Mesothelial cell of epicardium (in vitro differentiated cells): ENCODE measurements around the gene CCL27. TPM values are rescaled to one million over a fixed set of nuclear protein-coding genes. Genes with fewer than 3 reads are reported as not detected.

ENCODE experiments used
- DNase-seq, 2 experiments: peaks; one replicate each; pipeline ENCODE4 v3.0.0; 2021; ENCODE audit warnings: low spot score in 2 of 2; ENCODE audit not compliant: unreplicated experiment in 2 of 2
- H3K27ac Mint-ChIP-seq: 2 replicates; pipeline ENCODE4 v1.8.0; 2021; ENCODE audit warnings: mixed read lengths
- H3K27me3 Mint-ChIP-seq: 2 replicates; pipeline ENCODE4 v1.8.0; 2021; ENCODE audit warnings: low read depth, mixed read lengths
- H3K36me3 Mint-ChIP-seq: 2 replicates; pipeline ENCODE4 v1.8.0; 2021; ENCODE audit warnings: mixed read lengths
- H3K4me1 Mint-ChIP-seq: 2 replicates; pipeline ENCODE4 v1.8.0; 2021; ENCODE audit warnings: mixed read lengths
- H3K4me3 Mint-ChIP-seq: 2 replicates; pipeline ENCODE4 v1.8.0; 2021; ENCODE audit warnings: mild to moderate bottlenecking, moderate library complexity, mixed read lengths
- H3K9me3 Mint-ChIP-seq: 2 replicates; pipeline ENCODE4 v1.8.0; 2021; ENCODE audit warnings: mixed read lengths
- CTCF ChIP-seq: fragments of 200-600 bp; sonication (generic); IDR thresholded peaks from one replicate; pipeline ENCODE4 v1.5.0; 2021; ENCODE audit warnings: antibody characterized with exemption; ENCODE audit not compliant: unreplicated experiment
- total RNA-seq: library from RNA; stranded (reverse); gene quantifications from 3 replicates; pipeline ENCODE4 v1.2.1, GENCODE V29; 2021

Gene CCL27
- total RNA-seq, 1 donor from 2014 or later, result not detected

DNA sequence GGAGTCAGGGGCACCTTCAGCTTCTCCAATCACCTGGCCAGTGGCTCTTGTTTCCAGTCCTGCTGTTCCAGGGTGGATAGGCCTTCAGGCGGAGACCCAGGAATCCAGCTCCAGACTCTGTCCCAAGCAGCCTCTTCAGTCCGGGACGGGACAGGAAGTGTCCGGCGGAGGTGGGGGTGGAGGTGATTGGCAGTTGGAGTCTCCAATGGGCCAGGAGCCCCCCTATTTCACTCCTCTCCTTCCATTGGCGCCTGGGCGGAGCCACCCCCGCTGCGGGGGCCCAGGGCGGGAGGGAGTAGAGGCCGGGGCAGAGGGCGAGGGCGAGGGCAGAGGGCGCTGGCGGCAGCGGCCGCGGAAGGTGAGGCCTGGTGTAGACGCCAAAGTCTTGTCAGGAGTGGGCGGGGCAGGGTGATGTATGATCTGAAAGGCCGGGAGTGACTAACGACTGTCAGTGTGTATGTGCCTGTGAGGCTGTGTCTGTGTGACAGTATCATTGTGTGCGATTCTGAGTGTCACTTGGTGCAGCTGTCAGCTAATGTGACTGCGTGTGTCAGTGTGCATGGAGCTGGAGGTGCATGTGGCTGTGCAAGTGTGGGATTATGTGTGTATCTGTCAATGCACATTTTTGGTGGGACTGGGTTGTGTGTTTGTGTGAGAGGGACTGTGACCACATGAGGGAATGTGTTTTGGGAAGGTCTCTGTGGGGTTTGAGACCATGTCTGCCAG lies 10.4 kb downstream of the CCL27 start, which contains the start of gene IL11RA:
TSS of gene IL11RA (plus strand) at position 310 of the 726 bp plus-strand sequence. CDS start 3,033 bp downstream, outside the sequence.
- TF ChIP-seq CTCF, result no peak
- Mint-ChIP-seq H3K4me1 (peaks cover 58% of the 10 kb centered on the region), H3K27ac (peak within 1 kb of the TSS; percentile 95), H3K27me3 (no peaks in the 10 kb centered on the region), H3K36me3 (peaks cover 6% of the 10 kb centered on the region), H3K9me3 (no peaks in the 10 kb centered on the region), H3K4me3 (peak within 1 kb of the TSS; percentile 71)
- DNase-seq, result no peak

DNA sequence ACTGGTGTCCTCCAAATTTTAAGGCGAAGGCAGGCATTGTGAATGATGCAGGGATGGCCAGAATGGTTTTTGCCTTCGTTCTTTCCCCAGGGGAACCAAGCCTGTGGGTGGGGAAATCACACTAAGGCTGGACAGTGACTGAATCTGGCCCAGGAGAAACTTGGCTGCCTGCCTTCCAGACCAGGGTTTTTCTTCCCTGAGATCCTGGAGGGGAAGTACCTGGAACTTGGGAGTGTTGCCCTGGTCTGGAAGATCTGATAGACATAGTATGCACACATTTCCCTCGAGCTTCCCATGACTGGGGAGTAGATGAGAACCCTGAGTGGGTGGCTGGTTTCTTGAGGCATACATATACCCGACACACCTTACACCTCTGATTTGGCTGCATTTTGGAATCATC lies 11.1 kb downstream of the CCL27 start:
- Mint-ChIP-seq H3K27ac (peak overlapping the region; percentile 84), H3K36me3 (peaks cover 6% of the 10 kb centered on the region), H3K4me1 (peaks cover 61% of the 10 kb centered on the region)

DNA sequence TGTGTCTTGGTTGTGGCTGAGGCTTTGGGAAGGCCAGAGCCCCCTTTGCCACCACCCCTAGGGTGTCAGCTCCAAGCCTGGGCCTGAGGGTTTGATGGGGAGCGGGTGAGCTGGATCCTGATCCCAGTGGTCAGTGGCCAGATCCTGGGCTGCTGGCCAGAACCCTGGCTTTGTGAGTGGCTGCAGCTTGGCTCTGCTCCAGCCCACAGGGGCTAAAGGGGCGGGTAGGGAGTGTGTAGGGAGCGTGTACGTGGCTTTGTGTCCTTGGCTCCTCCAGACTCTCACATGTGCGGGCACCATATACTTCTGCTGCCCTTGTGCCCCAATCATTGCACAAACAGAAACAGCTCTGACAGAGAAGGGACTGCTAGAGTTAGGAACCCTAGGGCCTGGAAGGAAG lies 11.6 kb downstream of the CCL27 start:
- Mint-ChIP-seq H3K9me3 (no peaks in the 10 kb centered on the region), H3K36me3 (peaks cover 6% of the 10 kb centered on the region), H3K27me3 (no peaks in the 10 kb centered on the region), H3K27ac (peak overlapping the region; percentile 84), H3K4me3 (peak overlapping the region; percentile 71), H3K4me1 (peaks cover 66% of the 10 kb centered on the region)
- DNase-seq, result no peak
- no peak for TF ChIP-seq CTCF

More for the DNA sequence above, 11.1 kb downstream of the CCL27 start:
- Mint-ChIP-seq H3K4me3 (peak overlapping the region; percentile 71), H3K27me3 (no peaks in the 10 kb centered on the region), H3K9me3 (no peaks in the 10 kb centered on the region)
- no peak for DNase-seq
- no peak for TF ChIP-seq CTCF

DNA sequence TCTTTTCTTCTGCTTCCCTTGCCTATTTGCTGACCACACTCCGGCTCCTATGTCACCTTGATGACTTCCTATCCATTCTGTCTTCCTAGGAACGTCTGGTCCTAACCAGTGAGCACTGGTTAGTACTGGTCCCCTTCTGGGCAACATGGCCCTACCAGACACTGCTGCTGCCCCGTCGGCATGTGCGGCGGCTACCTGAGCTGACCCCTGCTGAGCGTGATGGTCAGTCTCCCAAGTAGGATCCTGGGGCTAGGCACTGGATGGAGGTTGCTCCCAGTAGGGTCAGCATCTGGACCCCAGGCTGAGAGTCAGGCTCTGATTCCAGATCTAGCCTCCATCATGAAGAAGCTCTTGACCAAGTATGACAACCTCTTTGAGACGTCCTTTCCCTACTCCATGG lies 13.8 kb downstream of the CCL27 start:
- H3K27ac Mint-ChIP-seq, result no peak overlapping the region

DNA sequence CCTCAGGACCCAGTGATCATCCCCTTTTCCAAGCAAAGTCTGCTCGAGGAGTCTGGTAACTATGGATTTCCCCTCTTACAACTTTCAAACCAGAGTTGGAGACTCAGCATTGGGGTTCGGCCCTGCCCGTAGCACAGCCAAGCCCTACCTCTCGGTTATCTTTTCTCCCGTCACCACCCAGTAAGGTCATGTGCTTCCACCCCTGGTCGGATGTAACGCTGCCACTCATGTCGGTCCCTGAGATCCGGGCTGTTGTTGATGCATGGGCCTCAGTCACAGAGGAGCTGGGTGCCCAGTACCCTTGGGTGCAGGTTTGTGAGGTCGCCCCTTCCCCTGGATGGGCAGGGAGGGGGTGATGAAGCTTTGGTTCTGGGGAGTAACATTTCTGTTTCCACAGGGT lies 14.8 kb downstream of the CCL27 start:
- no peak for TF ChIP-seq CTCF
- peak overlapping the region; percentile 93 for H3K27ac Mint-ChIP-seq
- H3K36me3 Mint-ChIP-seq, result peaks cover 6% of the 10 kb centered on the region
- no peaks in the 10 kb centered on the region for H3K27me3 Mint-ChIP-seq
- peak overlapping the region; percentile 87 for H3K4me3 Mint-ChIP-seq
- peaks cover 39% of the 10 kb centered on the region for H3K4me1 Mint-ChIP-seq
- no peaks in the 10 kb centered on the region for H3K9me3 Mint-ChIP-seq
- no peak for DNase-seq

More for the DNA sequence above, 13.8 kb downstream of the CCL27 start:
- no peak for TF ChIP-seq CTCF
- Mint-ChIP-seq H3K36me3 (peaks cover 6% of the 10 kb centered on the region), H3K4me1 (peaks cover 46% of the 10 kb centered on the region), H3K9me3 (no peaks in the 10 kb centered on the region), H3K4me3 (no peak overlapping the region), H3K27me3 (no peaks in the 10 kb centered on the region)
- no peak for DNase-seq

DNA sequence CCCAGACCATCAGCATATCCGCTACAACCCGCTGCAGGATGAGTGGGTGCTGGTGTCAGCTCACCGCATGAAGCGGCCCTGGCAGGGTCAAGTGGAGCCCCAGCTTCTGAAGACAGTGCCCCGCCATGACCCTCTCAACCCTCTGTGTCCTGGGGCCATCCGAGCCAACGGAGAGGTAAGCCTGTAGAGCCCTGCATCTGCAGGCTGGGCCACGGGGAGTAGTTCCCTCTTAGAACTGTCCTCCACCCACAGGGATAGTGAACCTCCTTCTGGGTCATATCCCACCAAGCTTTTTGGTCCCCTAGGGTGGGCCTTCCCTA lies 15.4 kb downstream of the CCL27 start:
- no peak for TF ChIP-seq CTCF
- H3K36me3 Mint-ChIP-seq, result peaks cover 6% of the 10 kb centered on the region
- H3K27ac Mint-ChIP-seq, result peak overlapping the region; percentile 93
- H3K27me3 Mint-ChIP-seq, result no peaks in the 10 kb centered on the region
- peaks cover 33% of the 10 kb centered on the region for H3K4me1 Mint-ChIP-seq
- H3K4me3 Mint-ChIP-seq, result peak overlapping the region; percentile 87
- DNase-seq, result no peak
- H3K9me3 Mint-ChIP-seq, result no peaks in the 10 kb centered on the region
